RKO (cell line): ENCODE data around the gene ANK2.
A peak's percentile ranks its signal among the peaks of the same experiment; 100 is the strongest.

ENCODE experiments used
- DNase-seq: peaks from one replicate; pipeline ENCODE4 v3.0.0-alpha.2; 2016; ENCODE audit warnings: low spot score

Gene ANK2

DNA sequence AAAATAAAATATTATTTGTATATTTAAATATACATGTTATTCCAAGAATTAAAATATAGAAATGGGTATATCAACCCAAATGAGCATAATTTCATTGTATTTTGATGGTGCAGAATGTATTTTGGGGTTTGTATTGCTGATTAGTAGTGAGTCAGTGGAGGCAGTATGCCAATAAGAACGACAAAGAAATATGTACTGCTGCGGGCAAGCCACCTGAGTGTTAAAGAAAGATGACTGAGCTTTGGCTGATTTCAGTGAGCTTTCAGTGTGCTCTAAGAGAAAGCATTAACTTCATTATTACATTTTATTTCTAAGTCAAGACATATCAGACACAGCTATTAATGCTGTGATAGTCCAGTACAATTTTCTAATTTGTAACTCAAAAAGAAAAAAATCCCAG lies 297.8 kb downstream of the ANK2 start:
- DNase-seq, result peak; percentile 7

DNA sequence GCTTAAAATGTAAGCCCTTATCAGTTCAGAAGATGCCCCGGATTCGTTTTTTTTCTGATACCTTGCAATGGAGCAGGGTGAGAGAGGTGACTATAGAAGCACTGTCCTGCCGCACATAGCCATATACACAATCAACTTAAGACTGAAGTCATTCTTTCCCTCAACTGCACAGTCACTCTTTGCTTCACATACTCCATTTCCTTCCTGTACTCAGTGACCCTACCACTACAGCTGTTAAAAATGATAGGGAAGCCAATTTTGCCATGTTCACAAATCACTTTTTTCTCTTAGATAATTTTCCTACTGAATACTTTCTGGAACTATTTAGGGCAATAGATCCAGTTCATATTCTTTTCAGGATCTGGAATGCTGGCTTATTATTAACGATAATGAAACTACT lies 300.0 kb downstream of the ANK2 start:
- no peak for DNase-seq

DNA sequence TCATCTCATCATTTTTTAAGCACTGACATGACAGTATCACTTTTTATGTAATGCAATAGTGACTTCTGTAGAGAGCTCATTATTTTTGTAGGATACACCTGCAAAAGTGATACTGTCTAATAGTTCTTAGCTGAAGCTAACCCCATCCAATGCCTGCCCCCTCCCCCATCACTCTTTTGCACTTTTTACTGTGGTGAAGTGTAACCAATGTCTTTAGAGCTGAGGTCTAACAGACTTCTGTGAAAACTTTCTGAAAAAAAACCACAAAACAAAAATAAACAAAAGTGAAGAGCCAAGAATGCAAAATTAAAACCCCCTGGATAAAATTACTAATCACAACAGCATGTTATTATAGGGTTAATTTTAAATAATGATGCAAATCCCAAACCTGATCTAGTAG lies 301.1 kb downstream of the ANK2 start:
- DNase-seq, result no peak

DNA sequence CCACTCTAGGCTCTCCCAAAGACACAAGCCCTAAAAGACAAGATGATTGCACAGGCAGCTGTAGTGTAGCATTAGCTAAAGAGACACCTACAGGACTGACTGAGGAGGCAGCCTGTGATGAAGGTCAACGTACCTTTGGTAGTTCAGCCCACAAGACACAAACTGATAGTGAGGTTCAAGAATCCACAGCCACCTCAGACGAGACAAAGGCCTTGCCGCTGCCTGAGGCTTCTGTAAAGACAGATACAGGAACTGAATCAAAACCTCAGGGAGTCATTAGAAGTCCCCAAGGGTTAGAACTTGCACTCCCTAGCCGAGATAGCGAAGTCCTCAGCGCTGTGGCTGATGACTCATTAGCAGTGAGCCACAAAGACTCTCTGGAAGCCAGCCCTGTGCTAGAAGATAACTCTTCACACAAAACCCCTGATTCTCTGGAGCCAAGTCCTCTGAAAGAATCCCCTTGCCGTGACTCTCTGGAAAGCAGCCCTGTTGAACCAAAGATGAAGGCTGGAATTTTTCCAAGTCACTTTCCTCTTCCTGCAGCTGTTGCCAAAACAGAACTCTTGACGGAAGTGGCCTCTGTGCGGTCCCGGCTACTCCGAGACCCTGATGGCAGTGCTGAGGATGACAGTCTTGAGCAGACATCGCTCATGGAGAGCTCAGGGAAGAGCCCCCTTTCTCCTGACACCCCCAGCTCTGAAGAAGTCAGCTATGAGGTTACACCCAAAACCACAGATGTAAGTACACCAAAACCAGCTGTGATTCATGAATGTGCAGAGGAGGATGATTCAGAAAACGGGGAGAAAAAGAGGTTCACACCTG lies 306.3 kb downstream of the ANK2 start:
- peak; percentile 21 for DNase-seq

DNA sequence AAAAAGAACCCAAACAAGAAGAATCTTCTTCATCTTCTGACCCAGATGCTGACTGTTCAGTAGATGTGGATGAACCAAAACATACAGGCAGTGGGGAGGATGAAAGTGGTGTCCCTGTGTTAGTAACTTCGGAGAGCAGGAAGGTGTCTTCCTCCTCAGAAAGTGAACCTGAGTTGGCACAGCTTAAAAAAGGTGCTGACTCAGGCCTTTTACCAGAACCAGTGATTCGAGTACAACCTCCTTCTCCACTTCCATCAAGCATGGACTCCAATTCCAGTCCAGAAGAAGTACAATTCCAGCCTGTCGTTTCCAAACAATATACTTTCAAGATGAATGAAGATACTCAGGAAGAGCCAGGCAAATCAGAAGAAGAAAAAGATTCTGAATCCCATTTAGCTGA lies 307.0 kb downstream of the ANK2 start:
- no peak for DNase-seq

DNA sequence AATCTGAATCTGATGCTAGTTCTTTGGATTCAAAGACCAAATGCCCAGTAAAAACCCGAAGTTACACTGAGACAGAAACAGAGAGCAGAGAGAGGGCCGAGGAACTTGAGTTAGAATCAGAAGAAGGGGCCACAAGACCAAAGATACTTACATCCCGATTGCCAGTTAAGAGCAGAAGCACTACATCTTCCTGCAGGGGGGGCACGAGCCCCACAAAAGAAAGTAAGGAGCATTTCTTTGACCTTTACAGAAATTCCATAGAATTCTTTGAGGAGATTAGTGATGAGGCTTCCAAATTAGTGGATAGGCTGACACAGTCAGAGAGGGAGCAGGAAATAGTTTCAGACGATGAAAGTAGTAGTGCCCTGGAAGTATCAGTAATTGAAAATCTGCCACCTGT lies 309.3 kb downstream of the ANK2 start:
- DNase-seq, result peak; percentile 16

DNA sequence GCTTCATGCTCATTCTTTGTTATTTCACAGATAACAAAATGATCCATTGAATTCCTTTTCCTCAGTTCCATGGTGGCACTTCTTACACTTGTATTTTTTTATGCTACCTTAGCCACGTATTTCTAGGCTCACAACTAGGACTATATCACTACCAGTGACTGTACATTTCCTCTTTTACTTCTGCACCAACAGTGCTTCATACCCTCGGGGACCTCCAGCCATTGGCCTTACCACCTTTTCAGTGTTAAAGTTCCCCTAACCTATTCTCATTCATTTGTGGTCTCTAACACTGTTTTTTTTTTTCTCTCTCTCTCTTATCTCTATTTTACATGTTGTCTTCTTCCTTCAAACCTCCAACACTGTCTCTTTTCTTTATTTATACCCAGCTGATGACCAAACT lies 315.9 kb downstream of the ANK2 start:
- DNase-seq, result no peak

DNA sequence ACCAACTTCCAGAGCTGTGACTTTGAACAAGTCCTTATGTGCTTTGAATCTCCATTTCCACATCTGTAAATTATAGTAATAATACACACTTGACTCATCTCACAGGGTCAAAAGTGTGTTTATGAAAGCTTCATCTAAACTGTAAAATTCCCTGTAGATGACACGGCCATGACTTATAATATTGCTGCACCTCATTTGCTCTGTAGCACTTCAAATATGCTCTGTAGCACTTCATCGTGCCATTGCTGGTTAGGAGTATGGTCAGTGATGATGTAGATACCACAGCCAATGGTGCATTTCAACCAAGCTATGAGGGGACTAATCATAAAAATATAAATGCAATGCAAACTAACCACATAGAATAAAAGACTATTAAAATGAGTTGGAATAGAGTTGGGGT lies 318.6 kb downstream of the ANK2 start:
- peak; percentile 1 for DNase-seq

DNA sequence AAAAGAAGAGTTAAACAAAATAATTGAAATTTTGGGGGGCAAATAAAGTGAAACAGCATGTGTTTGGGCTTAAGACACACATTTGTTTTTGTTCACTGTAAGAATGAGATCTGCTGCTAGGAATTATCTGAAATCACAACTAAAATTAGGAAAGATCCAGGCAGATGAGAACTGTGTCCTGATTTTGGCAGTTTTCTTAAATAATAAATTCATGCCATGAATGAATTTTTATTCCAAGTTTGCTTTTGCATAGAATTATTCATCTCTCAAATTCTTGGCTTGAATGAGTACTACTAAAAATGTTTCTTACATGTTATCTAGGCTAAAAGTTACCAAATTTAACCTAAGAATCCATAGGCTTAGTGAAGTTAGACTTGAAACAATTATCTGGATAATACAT lies 321.7 kb downstream of the ANK2 start:
- DNase-seq, result no peak

DNA sequence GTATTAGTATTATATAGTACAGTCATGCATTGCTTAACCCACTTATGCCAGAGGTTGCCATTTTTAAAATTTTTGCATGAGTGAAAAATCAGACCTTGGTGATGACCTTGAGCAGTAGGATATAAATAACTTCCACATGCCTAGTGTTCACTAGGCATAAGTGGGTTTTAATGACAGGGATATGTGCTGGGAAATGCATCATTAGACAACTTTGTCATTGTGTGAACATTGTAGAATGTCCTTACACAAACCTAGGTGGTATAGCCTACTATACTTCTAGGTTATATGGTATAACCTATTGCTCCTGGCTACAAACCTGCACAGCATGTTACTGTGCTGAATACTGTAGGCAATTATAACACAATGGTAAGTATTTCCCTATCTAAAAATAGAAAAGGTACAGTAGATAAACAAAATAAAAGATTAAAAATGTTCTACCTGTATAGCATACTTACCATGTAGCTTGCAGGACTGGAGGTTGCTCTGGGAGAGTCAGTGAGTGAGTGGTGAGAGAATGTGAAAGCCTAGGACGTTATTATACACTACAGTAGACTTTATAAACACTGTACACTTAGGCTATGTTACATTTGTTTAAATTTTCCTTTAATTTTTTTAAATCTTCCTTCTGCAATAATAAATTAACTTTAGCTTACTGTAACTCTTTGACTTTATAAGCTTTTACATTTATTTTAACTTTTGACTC lies 326.7 kb downstream of the ANK2 start:
- no peak for DNase-seq

DNA sequence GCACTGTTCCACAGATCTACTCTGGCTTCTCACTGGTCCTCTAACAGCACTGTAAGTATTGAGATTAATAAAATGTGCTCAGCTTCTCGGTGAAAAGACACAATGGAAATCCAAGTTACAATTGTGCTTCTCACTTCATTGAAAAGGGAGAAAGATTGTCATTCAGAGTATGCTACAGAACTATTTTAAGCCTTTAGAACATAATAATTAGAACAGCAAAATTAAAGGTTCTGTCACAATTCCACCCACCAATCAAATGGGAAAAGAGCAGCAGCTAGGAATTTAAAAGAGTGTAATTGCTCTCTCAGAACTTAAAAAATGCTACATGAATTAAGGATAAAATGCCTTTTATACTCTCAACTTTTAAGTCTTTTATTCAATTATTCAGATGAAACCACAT lies 329.4 kb downstream of the ANK2 start:
- no peak for DNase-seq

DNA sequence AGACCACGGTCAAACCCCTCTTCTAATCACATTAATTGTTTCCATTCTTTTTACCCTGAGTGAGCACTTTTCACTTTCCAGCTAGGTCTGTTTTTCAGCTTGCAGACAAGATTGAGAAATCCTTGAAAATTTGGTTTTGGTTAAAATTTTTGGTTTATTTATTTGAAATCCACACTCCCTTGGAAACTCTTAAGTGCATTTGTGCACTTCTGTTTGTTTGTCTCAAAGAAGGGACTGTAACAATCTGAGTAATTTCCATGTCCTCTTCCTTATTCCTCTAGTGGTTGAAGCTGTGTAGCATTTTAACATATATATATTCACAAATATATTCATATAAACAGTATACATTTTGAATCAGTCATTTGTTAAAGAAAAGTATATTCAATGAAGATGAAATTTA lies 333.3 kb downstream of the ANK2 start:
- DNase-seq, result no peak

DNA sequence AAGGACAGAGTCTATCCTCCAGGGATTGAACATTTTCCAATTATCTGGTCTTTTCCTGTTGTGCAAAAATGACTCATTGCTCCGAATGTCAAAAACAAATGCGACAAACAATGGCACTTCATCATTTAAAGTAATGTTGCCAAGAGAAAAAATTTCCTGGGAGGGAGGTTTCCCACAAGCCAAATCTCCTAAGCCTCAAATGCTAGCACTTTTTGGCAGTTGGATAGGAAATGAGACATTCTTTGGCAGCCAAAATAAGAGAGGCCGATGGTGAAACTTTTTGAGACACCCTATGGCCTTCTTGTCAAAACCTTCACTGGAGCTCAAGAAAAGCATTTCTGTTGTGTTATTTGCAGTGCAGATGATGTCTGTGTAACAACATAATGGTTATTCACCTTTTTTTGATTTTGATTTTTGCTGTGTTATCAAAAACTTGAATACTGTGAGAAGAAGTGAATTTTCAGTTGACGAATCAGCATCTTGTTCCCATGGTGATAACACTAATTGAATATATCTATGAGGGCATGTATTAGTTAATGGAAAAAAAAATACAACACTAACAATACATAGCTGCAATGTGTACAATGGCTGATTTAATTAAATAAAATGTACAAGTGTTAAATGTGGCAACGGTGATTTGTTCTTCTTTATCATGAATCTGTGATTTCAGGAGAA lies 333.8 kb downstream of the ANK2 start:
- DNase-seq, result no peak

DNA sequence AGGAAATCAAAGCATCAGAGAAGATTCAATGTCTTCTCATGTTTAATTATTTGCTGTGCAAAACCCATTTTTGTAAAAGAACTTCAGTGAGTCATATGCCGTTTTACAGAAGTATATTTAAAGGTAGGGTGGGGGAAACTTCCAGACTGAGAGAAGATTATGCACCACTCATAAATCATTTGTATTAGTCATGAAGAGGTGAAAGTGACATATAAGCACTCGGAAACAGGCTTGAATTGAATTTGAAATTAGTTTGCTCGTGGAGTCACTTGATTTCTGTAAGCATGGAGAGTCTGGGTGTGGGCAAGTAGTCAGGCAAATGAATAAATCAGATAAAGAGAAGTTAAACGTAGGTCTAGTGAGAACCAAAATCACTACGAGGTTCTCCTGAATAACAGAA lies 335.1 kb downstream of the ANK2 start:
- peak; percentile 30 for DNase-seq

DNA sequence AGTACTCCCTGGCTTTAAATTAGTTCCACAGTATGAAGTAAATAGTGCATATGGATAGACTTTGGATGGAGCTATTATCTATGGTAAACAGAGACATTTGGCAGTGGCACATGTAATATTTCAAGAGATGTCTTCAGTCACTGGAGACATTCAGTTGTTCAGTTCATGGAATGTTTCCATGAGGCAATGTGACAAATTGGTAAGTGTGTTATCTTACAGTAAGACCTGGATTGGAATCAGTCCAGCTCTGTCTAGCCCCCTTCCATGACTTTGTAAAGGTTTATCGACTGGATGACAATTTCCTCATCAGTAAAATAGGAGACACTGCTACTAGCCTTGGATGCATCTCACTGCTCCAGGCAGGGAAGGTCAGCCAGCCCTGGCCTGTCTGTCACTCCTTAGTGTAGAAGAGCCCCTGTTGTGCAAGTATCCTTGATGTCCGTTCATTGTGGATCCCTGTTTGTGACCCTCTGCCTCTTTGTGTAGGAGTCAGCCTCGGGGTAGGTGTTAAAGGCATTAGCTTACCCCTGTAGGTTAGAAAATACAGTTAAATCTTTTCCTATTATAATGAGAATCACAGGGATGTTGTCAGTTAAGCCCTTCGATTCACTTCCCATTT lies 335.9 kb downstream of the ANK2 start:
- no peak for DNase-seq

DNA sequence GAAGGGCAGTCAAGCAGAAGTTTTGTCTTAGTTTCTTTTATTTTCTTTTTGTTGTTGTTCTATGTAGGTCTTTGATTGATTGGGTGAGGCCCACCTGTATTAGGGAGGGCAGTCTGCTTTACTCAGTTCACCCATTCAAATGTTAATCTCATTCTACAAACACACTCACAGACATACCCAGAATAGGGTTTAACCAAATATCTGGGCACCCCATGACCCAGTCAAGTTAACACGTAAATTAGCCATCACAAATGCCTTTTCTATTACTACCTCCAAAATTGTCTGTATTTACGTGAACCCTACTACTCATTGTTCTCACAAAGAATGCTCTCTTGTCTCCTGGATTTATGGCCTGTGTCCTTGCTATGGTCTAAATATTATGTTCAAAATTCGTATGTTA lies 339.7 kb downstream of the ANK2 start:
- no peak for DNase-seq

DNA sequence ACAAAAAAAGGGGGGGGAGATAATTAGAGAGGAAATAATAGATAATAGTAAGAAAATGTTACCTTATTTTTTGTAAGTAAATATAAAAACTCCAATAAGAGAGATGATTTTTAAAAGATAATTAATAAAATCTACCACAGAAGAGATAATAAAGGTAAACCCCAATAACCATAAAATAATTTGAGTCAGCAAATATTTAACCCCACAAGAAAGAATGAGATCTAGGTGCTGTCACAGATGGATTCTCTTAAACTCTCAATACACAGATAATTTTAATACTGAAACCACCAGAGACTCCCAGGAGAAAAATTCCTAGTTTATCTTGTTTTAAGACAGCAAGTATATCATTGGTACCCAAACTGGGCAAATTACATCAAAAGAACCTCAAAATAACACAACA lies 341.4 kb downstream of the ANK2 start:
- no peak for DNase-seq

DNA sequence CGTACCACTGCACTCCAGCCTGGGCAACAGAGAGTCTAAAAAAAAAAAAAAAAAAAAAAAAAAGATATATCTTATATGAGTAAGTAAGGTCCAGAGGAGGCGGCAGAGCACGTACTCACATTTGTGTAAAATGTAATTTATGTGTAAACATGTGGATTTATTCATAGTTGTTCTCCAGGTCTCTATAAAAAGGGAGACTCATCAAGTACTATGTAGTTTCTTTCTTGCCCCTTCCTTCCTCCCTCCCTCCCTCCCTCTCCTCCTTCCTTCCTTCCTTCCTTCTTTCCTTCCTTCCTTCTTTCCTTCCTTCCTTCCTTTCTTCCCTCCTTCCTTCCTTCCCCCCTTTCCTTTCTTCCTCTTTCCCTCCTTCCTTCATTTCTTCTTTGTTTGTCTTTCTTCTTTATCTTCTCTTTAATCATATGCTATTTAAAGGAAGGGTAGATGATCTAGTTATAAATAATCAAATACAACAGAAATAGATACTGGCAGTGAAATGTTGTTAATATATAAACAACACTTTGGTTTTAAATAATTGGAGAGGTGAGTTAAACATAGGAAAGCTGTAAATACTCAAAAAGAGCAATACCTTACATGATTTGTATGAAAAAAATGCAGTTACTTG lies 344.8 kb downstream of the ANK2 start:
- no peak for DNase-seq

DNA sequence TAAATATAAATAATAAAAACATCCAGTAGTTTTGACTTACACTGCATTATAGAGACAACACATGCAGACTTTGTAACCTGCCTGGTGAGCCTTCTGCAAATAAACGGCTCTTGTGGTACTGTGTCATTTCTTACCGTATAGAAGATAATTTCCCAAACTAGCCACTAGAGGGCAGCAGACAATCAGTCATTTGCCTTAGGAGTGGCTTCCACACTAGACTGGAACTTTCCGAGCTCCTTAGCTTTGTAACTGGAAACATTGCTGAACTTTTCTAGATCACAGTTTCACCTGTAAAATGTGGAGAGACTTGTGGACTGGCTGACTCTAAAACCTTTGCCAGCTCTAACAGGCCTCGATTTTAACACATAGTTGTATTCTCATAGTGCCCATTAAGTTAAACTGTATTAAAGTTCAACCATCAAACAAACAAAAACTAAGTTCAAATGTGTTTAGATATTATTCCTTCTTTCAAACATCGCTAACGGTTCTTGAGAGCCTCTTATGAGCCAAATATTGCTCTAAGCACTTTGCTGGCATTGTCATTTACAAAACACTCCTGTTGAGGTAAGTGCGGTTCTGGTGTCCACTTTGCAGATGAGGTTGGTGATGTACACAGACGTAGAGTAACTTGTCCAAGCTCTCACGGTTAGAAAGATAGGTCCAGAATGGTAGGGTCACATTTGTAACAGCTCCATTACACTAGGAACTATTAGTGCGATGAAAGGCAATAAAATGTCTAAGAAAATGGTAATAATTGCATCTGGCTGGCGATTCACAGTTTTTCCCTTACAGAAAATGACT lies 345.5 kb downstream of the ANK2 start:
- DNase-seq, result peak; percentile 85

DNA sequence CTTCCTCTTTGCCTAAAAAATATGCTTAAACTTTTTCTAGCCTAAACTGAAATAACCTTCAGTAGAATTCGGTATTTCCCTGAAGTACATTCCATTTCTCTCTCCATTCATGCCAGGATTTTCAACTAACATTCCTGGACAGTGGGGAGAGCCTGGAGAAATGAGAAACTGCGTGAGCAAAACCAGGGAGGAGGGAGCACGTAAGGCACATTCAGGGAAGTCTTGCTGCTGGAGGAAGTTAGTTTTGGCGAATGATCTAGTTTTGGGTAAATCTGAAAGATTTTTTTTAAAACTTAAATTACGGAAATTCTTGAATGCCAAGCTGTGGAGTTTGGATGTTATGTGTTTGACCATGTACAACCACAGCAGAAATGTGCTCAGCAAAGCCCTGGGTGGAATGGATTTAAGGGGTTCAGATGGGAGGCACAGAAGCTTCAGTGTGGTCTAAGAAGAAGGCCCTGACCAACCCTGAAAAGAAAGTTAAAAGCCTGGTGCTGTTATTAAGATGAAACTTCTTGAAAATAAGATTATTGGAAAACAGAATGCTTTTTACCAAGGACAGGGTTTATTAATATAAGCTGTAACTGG lies 347.8 kb downstream of the ANK2 start:
- DNase-seq, result no peak
